ENCODE results near the gene CFAP410. TPM values are rescaled to one million over a fixed set of nuclear protein-coding genes. Genes with fewer than 3 reads are reported as not detected.

Gene CFAP410
- total and polyA plus RNA-seq, 2 of the 13 experiments (the other 11 are each of a cell fraction or from before 2014, with no cell fraction given) = 8.0 to 20.1 TPM

DNA sequence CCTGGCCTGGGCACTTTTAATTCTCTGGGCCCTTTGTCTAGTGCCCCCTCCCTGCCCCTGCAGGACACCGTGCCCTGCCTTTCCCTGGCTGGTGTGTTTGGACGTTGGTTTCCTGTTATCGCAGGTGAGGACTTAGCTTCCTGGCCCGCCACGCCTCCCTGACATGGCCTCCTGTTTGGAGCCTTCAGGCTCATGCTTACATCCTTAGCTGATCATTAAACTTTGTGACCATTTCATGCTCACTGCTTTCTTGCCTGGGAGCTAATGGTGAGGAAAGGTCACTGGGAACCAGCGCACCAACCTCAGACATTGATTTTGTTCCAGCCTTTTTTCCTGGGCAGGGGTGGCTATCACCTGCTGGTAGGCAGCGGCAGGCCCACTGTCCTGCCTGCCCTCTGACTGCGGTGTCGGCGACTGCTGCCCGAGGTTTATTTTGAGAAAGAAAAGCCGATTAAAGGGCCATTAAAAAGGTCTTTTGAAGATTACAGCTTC, 35.7 kb downstream of the CFAP410 start (continued):
- TF ChIP-seq, protein P1, sequence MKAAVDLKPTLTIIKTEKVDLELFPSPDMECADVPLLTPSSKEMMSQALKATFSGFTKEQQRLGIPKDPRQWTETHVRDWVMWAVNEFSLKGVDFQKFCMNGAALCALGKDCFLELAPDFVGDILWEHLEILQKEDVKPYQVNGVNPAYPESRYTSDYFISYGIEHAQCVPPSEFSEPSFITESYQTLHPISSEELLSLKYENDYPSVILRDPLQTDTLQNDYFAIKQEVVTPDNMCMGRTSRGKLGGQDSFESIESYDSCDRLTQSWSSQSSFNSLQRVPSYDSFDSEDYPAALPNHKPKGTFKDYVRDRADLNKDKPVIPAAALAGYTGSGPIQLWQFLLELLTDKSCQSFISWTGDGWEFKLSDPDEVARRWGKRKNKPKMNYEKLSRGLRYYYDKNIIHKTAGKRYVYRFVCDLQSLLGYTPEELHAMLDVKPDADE (CRISPR knock-in tag; IDR thresholded peaks at IDR 0.05) = no peak
- no peak for TF ChIP-seq KMT2A (CRISPR knock-in tag; IDR thresholded peaks at IDR 0.05)
- TF ChIP-seq CREM (IDR thresholded peaks at IDR 0.05) = no peak
- TF ChIP-seq CREM (CRISPR knock-in tag; IDR thresholded peaks at IDR 0.05) = no peak
- TF ChIP-seq, protein P2, sequence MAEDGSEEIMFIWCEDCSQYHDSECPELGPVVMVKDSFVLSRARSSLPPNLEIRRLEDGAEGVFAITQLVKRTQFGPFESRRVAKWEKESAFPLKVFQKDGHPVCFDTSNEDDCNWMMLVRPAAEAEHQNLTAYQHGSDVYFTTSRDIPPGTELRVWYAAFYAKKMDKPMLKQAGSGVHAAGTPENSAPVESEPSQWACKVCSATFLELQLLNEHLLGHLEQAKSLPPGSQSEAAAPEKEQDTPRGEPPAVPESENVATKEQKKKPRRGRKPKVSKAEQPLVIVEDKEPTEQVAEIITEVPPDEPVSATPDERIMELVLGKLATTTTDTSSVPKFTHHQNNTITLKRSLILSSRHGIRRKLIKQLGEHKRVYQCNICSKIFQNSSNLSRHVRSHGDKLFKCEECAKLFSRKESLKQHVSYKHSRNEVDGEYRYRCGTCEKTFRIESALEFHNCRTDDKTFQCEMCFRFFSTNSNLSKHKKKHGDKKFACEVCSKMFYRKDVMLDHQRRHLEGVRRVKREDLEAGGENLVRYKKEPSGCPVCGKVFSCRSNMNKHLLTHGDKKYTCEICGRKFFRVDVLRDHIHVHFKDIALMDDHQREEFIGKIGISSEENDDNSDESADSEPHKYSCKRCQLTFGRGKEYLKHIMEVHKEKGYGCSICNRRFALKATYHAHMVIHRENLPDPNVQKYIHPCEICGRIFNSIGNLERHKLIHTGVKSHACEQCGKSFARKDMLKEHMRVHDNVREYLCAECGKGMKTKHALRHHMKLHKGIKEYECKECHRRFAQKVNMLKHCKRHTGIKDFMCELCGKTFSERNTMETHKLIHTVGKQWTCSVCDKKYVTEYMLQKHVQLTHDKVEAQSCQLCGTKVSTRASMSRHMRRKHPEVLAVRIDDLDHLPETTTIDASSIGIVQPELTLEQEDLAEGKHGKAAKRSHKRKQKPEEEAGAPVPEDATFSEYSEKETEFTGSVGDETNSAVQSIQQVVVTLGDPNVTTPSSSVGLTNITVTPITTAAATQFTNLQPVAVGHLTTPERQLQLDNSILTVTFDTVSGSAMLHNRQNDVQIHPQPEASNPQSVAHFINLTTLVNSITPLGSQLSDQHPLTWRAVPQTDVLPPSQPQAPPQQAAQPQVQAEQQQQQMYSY (CRISPR knock-in tag; IDR thresholded peaks at IDR 0.05) = no peak
- TF ChIP-seq, protein P3, sequence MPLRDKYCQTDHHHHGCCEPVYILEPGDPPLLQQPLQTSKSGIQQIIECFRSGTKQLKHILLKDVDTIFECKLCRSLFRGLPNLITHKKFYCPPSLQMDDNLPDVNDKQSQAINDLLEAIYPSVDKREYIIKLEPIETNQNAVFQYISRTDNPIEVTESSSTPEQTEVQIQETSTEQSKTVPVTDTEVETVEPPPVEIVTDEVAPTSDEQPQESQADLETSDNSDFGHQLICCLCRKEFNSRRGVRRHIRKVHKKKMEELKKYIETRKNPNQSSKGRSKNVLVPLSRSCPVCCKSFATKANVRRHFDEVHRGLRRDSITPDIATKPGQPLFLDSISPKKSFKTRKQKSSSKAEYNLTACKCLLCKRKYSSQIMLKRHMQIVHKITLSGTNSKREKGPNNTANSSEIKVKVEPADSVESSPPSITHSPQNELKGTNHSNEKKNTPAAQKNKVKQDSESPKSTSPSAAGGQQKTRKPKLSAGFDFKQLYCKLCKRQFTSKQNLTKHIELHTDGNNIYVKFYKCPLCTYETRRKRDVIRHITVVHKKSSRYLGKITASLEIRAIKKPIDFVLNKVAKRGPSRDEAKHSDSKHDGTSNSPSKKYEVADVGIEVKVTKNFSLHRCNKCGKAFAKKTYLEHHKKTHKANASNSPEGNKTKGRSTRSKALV (CRISPR knock-in tag; IDR thresholded peaks at IDR 0.05) = no peak
- no peak for TF ChIP-seq SYNCRIP (IDR thresholded peaks at IDR 0.05; ENCODE audit: insufficient read depth, low read depth, low read length)
- TF ChIP-seq FOXO1 (CRISPR knock-in tag; IDR thresholded peaks at IDR 0.05) = peak; percentile 64
- TF ChIP-seq NR2F2 (IDR thresholded peaks at IDR 0.05; ENCODE audit: borderline replicate concordance, low read depth) = no peak
- TF ChIP-seq, protein P4, sequence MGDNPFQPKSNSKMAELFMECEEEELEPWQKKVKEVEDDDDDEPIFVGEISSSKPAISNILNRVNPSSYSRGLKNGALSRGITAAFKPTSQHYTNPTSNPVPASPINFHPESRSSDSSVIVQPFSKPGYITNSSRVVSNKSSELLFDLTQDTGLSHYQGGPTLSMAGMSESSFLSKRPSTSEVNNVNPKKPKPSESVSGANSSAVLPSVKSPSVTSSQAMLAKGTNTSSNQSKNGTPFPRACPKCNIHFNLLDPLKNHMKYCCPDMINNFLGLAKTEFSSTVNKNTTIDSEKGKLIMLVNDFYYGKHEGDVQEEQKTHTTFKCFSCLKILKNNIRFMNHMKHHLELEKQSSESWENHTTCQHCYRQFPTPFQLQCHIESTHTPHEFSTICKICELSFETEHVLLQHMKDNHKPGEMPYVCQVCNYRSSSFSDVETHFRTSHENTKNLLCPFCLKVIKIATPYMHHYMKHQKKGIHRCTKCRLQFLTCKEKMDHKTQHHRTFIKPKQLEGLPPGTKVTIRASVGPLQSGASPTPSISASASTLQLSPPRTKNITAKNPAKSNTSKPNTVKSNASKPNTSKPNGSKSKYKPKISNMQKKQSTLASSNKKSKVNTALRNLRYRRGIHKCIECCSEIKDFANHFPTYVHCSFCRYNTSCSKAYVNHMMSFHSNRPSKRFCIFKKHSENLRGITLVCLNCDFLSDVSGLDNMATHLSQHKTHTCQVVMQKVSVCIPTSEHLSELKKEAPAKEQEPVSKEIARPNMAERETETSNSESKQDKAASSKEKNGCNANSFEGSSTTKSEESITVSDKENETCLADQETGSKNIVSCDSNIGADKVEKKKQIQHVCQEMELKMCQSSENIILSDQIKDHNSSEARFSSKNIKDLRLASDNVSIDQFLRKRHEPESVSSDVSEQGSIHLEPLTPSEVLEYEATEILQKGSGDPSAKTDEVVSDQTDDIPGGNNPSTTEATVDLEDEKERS (CRISPR knock-in tag; IDR thresholded peaks at IDR 0.05) = no peak
- TF ChIP-seq, protein P5, sequence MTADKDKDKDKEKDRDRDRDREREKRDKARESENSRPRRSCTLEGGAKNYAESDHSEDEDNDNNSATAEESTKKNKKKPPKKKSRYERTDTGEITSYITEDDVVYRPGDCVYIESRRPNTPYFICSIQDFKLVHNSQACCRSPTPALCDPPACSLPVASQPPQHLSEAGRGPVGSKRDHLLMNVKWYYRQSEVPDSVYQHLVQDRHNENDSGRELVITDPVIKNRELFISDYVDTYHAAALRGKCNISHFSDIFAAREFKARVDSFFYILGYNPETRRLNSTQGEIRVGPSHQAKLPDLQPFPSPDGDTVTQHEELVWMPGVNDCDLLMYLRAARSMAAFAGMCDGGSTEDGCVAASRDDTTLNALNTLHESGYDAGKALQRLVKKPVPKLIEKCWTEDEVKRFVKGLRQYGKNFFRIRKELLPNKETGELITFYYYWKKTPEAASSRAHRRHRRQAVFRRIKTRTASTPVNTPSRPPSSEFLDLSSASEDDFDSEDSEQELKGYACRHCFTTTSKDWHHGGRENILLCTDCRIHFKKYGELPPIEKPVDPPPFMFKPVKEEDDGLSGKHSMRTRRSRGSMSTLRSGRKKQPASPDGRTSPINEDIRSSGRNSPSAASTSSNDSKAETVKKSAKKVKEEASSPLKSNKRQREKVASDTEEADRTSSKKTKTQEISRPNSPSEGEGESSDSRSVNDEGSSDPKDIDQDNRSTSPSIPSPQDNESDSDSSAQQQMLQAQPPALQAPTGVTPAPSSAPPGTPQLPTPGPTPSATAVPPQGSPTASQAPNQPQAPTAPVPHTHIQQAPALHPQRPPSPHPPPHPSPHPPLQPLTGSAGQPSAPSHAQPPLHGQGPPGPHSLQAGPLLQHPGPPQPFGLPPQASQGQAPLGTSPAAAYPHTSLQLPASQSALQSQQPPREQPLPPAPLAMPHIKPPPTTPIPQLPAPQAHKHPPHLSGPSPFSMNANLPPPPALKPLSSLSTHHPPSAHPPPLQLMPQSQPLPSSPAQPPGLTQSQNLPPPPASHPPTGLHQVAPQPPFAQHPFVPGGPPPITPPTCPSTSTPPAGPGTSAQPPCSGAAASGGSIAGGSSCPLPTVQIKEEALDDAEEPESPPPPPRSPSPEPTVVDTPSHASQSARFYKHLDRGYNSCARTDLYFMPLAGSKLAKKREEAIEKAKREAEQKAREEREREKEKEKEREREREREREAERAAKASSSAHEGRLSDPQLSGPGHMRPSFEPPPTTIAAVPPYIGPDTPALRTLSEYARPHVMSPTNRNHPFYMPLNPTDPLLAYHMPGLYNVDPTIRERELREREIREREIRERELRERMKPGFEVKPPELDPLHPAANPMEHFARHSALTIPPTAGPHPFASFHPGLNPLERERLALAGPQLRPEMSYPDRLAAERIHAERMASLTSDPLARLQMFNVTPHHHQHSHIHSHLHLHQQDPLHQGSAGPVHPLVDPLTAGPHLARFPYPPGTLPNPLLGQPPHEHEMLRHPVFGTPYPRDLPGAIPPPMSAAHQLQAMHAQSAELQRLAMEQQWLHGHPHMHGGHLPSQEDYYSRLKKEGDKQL (CRISPR knock-in tag; IDR thresholded peaks at IDR 0.05; ENCODE audit: low read depth) = no peak
